Neural progenitor cell (in vitro differentiated cells): ENCODE measurements around the gene NXN. TPM values are rescaled to one million over a fixed set of nuclear protein-coding genes. Genes with fewer than 3 reads are reported as not detected.
A peak's percentile ranks its signal among the peaks of the same experiment; 100 is the strongest.
"Not testable (repeated sequence)": the region's sequence is repeated elsewhere in the genome, so short reads cannot be mapped to it uniquely, and the experiment has no call there.

Source experiments
- DNase-seq: peaks from one replicate; pipeline ENCODE4 v3.0.0-alpha.2; 2016; ENCODE audit warnings: low spot score
- H2AFZ ChIP-seq: fragments of 200-600 bp; sonication (generic); replicated peaks from 2 replicates; pipeline ENCODE4 v1.6.1; 2016; ENCODE audit warnings: antibody characterized with exemption
- H3F3A ChIP-seq: fragments of 200-600 bp; sonication (generic); 2 replicates; pipeline ENCODE4 v1.6.1; 2016; ENCODE audit warnings: antibody characterized with exemption, low read depth
- H3K27ac ChIP-seq: fragments of 200-600 bp; sonication (generic); 2 replicates; pipeline ENCODE4 v1.5.1; 2016; ENCODE audit warnings: mild to moderate bottlenecking
- H3K27me3 ChIP-seq: fragments of 200-600 bp; sonication (generic); 2 replicates; pipeline ENCODE4 v1.6.1; 2016; ENCODE audit warnings: mild to moderate bottlenecking, moderate library complexity
- H3K36me3 ChIP-seq: fragments of 200-600 bp; sonication (generic); 2 replicates; pipeline ENCODE4 v1.5.1; 2016
- H3K4me1 ChIP-seq: fragments of 200-600 bp; sonication (generic); 2 replicates; pipeline ENCODE4 v1.6.1; 2016; ENCODE audit warnings: mixed run types
- H3K4me2 ChIP-seq: fragments of 200-600 bp; sonication (generic); 2 replicates; pipeline ENCODE4 v1.6.1; 2016
- H3K4me3 ChIP-seq: fragments of 200-600 bp; sonication (generic); 2 replicates; pipeline ENCODE4 v1.5.1; 2016
- H3K79me2 ChIP-seq: fragments of 200-600 bp; sonication (generic); 2 replicates; pipeline ENCODE4 v1.6.1; 2016; ENCODE audit warnings: low read depth
- H3K9ac ChIP-seq: fragments of 200-600 bp; sonication (generic); 2 replicates; pipeline ENCODE4 v1.6.1; 2016
- H3K9me3 ChIP-seq: fragments of 200-600 bp; sonication (generic); 2 replicates; pipeline ENCODE4 v1.5.1; 2016; ENCODE audit warnings: low read depth
- H4K20me1 ChIP-seq: fragments of 200-600 bp; sonication (generic); 2 replicates; pipeline ENCODE4 v1.6.1; 2016; ENCODE audit warnings: low read depth
- H3K27ac Mint-ChIP-seq: 3 replicates; pipeline ENCODE4 v1.8.0; 2021; ENCODE audit warnings: mixed read lengths
- H3K27me3 Mint-ChIP-seq: 2 replicates; pipeline ENCODE4 v1.8.0; 2022; ENCODE audit warnings: low read depth, mild to moderate bottlenecking, inconsistent platforms, moderate library complexity, mixed read lengths; ENCODE audit not compliant: insufficient read depth
- H3K36me3 Mint-ChIP-seq: 3 replicates; pipeline ENCODE4 v1.8.0; 2021; ENCODE audit warnings: mixed read lengths
- H3K4me1 Mint-ChIP-seq: 3 replicates; pipeline ENCODE4 v1.8.0; 2021; ENCODE audit warnings: mixed read lengths
- H3K4me3 Mint-ChIP-seq: 3 replicates; pipeline ENCODE4 v1.8.0; 2021; ENCODE audit warnings: mild to moderate bottlenecking, moderate library complexity, mixed read lengths
- H3K9me3 Mint-ChIP-seq: 3 replicates; pipeline ENCODE4 v1.8.0; 2020; ENCODE audit warnings: mixed read lengths
- EZH2 ChIP-seq: fragments of 200-600 bp; sonication (generic); IDR thresholded peaks from 2 replicates; pipeline ENCODE4 v1.6.1; 2017; ENCODE audit warnings: antibody characterized with exemption, mild to moderate bottlenecking, moderate library complexity
- EZH2phosphoT487 ChIP-seq: fragments of 200-600 bp; sonication (generic); IDR thresholded peaks from 2 replicates; pipeline ENCODE4 v1.6.1; 2017; ENCODE audit warnings: antibody characterized with exemption
- total RNA-seq: library from RNA; depleted of rRNA; stranded (reverse); fragments of >200 nt; gene quantifications from 2 replicates; pipeline ENCODE4 v1.2.3, GENCODE V29; 2015; ENCODE audit warnings: low replicate concordance
- TF ChIP-seq, protein P1 (sequence below): fragments of 200-600 bp; sonication (generic); IDR thresholded peaks from 2 replicates; pipeline ENCODE4 v1.5.1; 2017; ENCODE audit warnings: antibody characterized with exemption, mild to moderate bottlenecking

Gene NXN
- total RNA-seq, 1 donor from 2014 or later, result 35.9 TPM

GRCh38 chr17:791829-792228 lies 187.7 kb downstream of the NXN start:
- no peak overlapping the region for H3K27ac ChIP-seq
- H3K79me2 ChIP-seq, result no peaks in the 10 kb centered on the region
- peaks cover 6% of the 10 kb centered on the region for H3K4me1 ChIP-seq
- H3F3A ChIP-seq, result peaks cover 12% of the 10 kb centered on the region
- H3K9me3 Mint-ChIP-seq, result no peaks in the 10 kb centered on the region
- TF ChIP-seq EZH2phosphoT487 (no peak), EZH2 (no peak)
- TF ChIP-seq, protein P1, sequence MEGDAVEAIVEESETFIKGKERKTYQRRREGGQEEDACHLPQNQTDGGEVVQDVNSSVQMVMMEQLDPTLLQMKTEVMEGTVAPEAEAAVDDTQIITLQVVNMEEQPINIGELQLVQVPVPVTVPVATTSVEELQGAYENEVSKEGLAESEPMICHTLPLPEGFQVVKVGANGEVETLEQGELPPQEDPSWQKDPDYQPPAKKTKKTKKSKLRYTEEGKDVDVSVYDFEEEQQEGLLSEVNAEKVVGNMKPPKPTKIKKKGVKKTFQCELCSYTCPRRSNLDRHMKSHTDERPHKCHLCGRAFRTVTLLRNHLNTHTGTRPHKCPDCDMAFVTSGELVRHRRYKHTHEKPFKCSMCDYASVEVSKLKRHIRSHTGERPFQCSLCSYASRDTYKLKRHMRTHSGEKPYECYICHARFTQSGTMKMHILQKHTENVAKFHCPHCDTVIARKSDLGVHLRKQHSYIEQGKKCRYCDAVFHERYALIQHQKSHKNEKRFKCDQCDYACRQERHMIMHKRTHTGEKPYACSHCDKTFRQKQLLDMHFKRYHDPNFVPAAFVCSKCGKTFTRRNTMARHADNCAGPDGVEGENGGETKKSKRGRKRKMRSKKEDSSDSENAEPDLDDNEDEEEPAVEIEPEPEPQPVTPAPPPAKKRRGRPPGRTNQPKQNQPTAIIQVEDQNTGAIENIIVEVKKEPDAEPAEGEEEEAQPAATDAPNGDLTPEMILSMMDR, result no peak
- no peak overlapping the region for H3K27ac Mint-ChIP-seq
- no peak overlapping the region for H3K4me3 Mint-ChIP-seq
- peaks cover 8% of the 10 kb centered on the region for H3K27me3 Mint-ChIP-seq
- no peaks in the 10 kb centered on the region for H3K9me3 ChIP-seq
- H3K4me1 Mint-ChIP-seq, result peaks cover 28% of the 10 kb centered on the region
- no peaks in the 10 kb centered on the region for H3K36me3 ChIP-seq
- no peak overlapping the region for H3K4me3 ChIP-seq
- H3K4me2 ChIP-seq, result no peak overlapping the region
- no peaks in the 10 kb centered on the region for H3K27me3 ChIP-seq
- no peak overlapping the region for H3K9ac ChIP-seq
- peaks cover 23% of the 10 kb centered on the region for H3K36me3 Mint-ChIP-seq
- DNase-seq, result no peak
- H2AFZ ChIP-seq, result no peak overlapping the region
- no peaks in the 10 kb centered on the region for H4K20me1 ChIP-seq

DNA sequence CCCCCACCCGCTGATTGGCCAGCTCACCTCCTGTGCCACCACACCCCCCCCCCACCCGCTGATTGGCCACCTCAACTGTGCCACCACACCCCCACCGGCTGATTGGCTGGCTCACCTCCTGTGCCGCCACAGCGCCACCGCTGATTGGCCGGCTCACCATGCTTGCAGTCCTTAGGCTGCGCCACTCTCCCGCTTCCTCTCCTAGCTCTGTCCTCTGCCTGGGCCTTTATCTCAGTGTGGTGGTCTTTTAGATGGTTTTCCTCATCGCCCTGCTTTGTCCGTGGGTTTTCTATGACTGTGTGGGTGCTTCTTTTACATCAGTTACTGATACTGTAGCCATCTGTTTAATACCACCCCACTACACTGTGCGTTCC lies 188.7 kb downstream of the NXN start:
- H3K4me3 Mint-ChIP-seq, H3K27ac Mint-ChIP-seq, H2AFZ ChIP-seq, H3K4me2 ChIP-seq, H3K27me3 Mint-ChIP-seq, H4K20me1 ChIP-seq, H3K9ac ChIP-seq, H3K9me3 Mint-ChIP-seq, H3K4me3 ChIP-seq, H3K27me3 ChIP-seq, DNase-seq, H3K4me1 ChIP-seq, H3K27ac ChIP-seq, H3K79me2 ChIP-seq, H3K36me3 ChIP-seq, H3K9me3 ChIP-seq: not testable (repeated sequence)
- Mint-ChIP-seq H3K36me3 (peaks cover 20% of the 10 kb centered on the region), H3K4me1 (peaks cover 28% of the 10 kb centered on the region)
- H3F3A ChIP-seq, result peaks cover 12% of the 10 kb centered on the region

- H3K4me1 ChIP-seq, DNase-seq, H3K4me3 ChIP-seq, H3K79me2 ChIP-seq, H2AFZ ChIP-seq, H3K27ac Mint-ChIP-seq, H3K27me3 ChIP-seq, H3F3A ChIP-seq, H4K20me1 ChIP-seq, H3K27me3 Mint-ChIP-seq, H3K9ac ChIP-seq, H3K9me3 ChIP-seq, H3K9me3 Mint-ChIP-seq, H3K27ac ChIP-seq, H3K36me3 ChIP-seq, H3K4me2 ChIP-seq: not testable (repeated sequence)
- Mint-ChIP-seq H3K4me3 (peak overlapping the region; percentile 55), H3K36me3 (peaks cover 20% of the 10 kb centered on the region), H3K4me1 (peaks cover 22% of the 10 kb centered on the region)
Measured at GRCh38 chr17:789931-790873, 189.4 kb downstream of the NXN start.

DNA sequence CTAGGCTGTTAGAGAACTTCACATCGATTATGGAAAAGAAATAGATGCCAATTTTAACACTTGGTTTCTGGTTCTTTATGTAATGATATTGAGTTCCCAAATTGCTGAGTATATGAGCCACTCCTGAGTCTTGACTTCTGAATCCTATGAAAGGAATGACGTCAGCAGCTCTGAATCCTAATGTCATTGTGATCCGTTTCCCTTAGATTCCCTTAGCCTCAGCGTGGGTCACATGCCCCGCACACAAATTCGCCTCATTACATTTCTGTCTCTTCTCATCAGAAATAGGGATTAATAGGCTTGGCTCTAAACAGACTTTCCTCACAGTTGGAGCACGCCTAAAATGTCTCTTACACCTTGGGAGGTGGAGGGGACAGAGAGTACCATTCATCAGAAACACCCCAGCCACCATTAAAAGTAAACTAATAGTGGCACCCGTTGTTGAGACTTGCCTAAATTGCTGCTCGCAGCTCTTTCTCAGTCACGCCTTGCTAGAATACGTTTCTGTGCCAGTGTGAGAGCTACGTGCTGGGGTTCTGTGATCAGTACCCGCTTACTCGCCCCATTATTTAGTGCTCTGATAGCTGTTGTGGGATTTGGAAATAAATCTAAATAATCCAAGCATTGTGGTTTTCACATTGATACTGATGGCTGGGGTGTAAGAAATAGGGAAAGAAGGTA lies 190.3 kb downstream of the NXN start:
- H3K36me3 ChIP-seq, result no peaks in the 10 kb centered on the region

More for the DNA sequence above, 190.3 kb downstream of the NXN start:
- Histone ChIP-seq H3K4me1 (no peaks in the 10 kb centered on the region), H3K4me2 (no peak overlapping the region), H3K79me2 (peaks cover 13% of the 10 kb centered on the region), H3K27me3 (no peaks in the 10 kb centered on the region), H3K4me3 (no peak overlapping the region), H2AFZ (no peak overlapping the region), H3F3A (peaks cover 5% of the 10 kb centered on the region), H4K20me1 (no peaks in the 10 kb centered on the region), H3K9ac (no peak overlapping the region), H3K27ac (no peak overlapping the region), H3K9me3 (no peaks in the 10 kb centered on the region)
- H3K9me3 Mint-ChIP-seq, result no peaks in the 10 kb centered on the region
- no peak for TF ChIP-seq EZH2
- TF ChIP-seq, protein P1, result no peak
- no peak for TF ChIP-seq EZH2phosphoT487
- no peak overlapping the region for H3K27ac Mint-ChIP-seq
- H3K27me3 Mint-ChIP-seq, result peaks cover 5% of the 10 kb centered on the region
- H3K4me3 Mint-ChIP-seq, result no peak overlapping the region
- H3K36me3 Mint-ChIP-seq, result peaks cover 16% of the 10 kb centered on the region
- H3K4me1 Mint-ChIP-seq, result peaks cover 13% of the 10 kb centered on the region
- DNase-seq, result no peak
